HEK293 (cell line): ENCODE measurements around the gene SLC35G2.

Source experiments
- KLF1 ChIP-seq: fragments of 450-650 bp; formaldehyde crosslinking; IDR thresholded peaks from 2 replicates; pipeline ENCODE4 v1.5.1; 2016; ENCODE audit warnings: missing biosample characterization, missing genetic modification characterization
- KLF9 ChIP-seq: fragments of 450-650 bp; formaldehyde crosslinking; IDR thresholded peaks from 2 replicates; pipeline ENCODE4 v1.5.1; 2016; ENCODE audit warnings: missing biosample characterization, missing genetic modification characterization, low read depth
- RBAK ChIP-seq: fragments of 450-650 bp; formaldehyde crosslinking; IDR thresholded peaks from 2 replicates; pipeline ENCODE4 v1.5.1; 2016; ENCODE audit warnings: missing biosample characterization, missing genetic modification characterization
- SP2 ChIP-seq: fragments of 450-650 bp; formaldehyde crosslinking; IDR thresholded peaks from 2 replicates; pipeline ENCODE4 v1.5.1; 2016; ENCODE audit warnings: missing biosample characterization, missing genetic modification characterization
- ZBTB21 ChIP-seq: fragments of 450-650 bp; formaldehyde crosslinking; IDR thresholded peaks from 2 replicates; pipeline ENCODE4 v1.5.1; 2017; ENCODE audit warnings: missing biosample characterization, missing genetic modification characterization
- ZNF274 ChIP-seq, 2 experiments: fragments of 200-500 bp in 1 of 2; fragments of 450-650 bp in 1 of 2; sonication (Bioruptor generic) in 1 of 2; formaldehyde crosslinking in 1 of 2; IDR thresholded peaks; 2 replicates each; pipeline versions ENCODE4 v1.5.1 to v1.6.1; 2014 to 2016; ENCODE audit warnings: borderline replicate concordance in 1 of 2, inconsistent platforms in 1 of 2, low read length in 1 of 2, missing biosample characterization in 1 of 2, missing genetic modification characterization in 1 of 2
- ZNF302 ChIP-seq: fragments of 450-650 bp; formaldehyde crosslinking; IDR thresholded peaks from 2 replicates; pipeline ENCODE4 v1.5.1; 2016; ENCODE audit warnings: missing biosample characterization, missing genetic modification characterization, low read depth
- ZNF394 ChIP-seq: fragments of 450-650 bp; formaldehyde crosslinking; IDR thresholded peaks from 2 replicates; pipeline ENCODE4 v1.5.1; 2016; ENCODE audit warnings: missing biosample characterization, missing genetic modification characterization, mild to moderate bottlenecking, moderate library complexity, borderline replicate concordance
- ZNF549 ChIP-seq: fragments of 450-650 bp; IDR thresholded peaks from 2 replicates; pipeline ENCODE4 v1.5.1; 2018; ENCODE audit warnings: missing biosample characterization, missing genetic modification characterization, mild to moderate bottlenecking, inconsistent platforms, moderate library complexity
- ZNF747 ChIP-seq: fragments of 450-650 bp; formaldehyde crosslinking; IDR thresholded peaks from 2 replicates; pipeline ENCODE4 v1.5.1; 2016; ENCODE audit warnings: missing biosample characterization, missing genetic modification characterization
- TF ChIP-seq, protein P1 (sequence below): fragments of 450-650 bp; formaldehyde crosslinking; IDR thresholded peaks from 2 replicates; pipeline ENCODE4 v1.5.1; 2016; ENCODE audit warnings: missing biosample characterization, missing genetic modification characterization
- TF ChIP-seq, protein P2 (sequence below): fragments of 450-650 bp; formaldehyde crosslinking; conservative IDR thresholded peaks from 2 replicates; pipeline ENCODE4 v1.5.1; 2016; ENCODE audit warnings: low read depth, missing biosample characterization, missing genetic modification characterization

DNA sequence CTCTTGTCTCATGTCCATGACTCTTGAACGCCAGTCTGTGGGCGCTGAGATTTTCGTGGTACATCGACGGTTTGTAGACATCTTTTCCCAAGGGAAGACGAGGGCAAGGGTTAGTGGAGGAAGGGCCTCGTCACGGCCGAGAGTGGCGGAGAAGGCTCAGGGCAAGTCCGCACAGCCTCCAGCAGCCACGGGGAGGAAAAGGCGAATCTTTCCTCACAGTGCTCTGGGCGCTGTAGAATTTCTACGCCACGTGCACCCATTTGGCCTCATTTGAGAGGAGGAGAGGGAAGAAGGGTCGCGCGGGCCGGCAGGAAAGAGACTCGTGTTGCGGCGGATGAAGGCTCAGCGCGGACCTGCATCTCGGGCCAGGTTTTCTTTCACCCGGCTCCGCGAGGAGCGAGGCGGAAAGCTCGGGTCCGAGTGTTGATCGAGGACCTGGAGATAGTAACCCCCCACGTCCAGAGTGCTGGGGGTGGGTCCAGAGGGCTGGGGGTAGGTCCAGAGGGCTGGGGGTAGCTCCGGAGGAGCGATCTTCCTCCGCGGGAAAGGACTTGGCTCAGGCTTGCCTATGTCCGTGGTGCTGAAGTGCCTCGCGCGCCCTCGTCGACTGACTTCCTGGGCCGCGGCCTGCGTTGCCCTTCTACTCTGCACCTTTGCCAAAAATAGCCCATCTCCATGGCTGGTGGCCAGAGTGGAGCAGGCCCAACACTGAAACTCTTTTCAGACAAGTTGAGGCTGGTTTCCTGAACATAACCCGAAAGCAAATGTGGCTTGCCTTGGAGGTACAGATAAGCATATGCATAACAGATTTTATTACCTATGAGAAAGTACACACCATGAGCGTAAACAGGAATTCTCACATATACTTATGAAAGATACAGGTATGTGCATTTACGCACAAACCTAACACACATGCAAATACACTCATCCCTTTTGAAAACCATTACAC lies 1.1 kb downstream of the SLC35G2 start:
- TF ChIP-seq ZNF274 (IDR thresholded peaks at IDR 0.05; ENCODE audit: low read length): no peak
- no peak for TF ChIP-seq ZNF274 (tag by site-specific recombination; IDR thresholded peaks at IDR 0.05; ENCODE audit: borderline replicate concordance)
- TF ChIP-seq, protein P1, sequence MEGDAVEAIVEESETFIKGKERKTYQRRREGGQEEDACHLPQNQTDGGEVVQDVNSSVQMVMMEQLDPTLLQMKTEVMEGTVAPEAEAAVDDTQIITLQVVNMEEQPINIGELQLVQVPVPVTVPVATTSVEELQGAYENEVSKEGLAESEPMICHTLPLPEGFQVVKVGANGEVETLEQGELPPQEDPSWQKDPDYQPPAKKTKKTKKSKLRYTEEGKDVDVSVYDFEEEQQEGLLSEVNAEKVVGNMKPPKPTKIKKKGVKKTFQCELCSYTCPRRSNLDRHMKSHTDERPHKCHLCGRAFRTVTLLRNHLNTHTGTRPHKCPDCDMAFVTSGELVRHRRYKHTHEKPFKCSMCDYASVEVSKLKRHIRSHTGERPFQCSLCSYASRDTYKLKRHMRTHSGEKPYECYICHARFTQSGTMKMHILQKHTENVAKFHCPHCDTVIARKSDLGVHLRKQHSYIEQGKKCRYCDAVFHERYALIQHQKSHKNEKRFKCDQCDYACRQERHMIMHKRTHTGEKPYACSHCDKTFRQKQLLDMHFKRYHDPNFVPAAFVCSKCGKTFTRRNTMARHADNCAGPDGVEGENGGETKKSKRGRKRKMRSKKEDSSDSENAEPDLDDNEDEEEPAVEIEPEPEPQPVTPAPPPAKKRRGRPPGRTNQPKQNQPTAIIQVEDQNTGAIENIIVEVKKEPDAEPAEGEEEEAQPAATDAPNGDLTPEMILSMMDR (tag by site-specific recombination): no peak
- TF ChIP-seq, protein P2, sequence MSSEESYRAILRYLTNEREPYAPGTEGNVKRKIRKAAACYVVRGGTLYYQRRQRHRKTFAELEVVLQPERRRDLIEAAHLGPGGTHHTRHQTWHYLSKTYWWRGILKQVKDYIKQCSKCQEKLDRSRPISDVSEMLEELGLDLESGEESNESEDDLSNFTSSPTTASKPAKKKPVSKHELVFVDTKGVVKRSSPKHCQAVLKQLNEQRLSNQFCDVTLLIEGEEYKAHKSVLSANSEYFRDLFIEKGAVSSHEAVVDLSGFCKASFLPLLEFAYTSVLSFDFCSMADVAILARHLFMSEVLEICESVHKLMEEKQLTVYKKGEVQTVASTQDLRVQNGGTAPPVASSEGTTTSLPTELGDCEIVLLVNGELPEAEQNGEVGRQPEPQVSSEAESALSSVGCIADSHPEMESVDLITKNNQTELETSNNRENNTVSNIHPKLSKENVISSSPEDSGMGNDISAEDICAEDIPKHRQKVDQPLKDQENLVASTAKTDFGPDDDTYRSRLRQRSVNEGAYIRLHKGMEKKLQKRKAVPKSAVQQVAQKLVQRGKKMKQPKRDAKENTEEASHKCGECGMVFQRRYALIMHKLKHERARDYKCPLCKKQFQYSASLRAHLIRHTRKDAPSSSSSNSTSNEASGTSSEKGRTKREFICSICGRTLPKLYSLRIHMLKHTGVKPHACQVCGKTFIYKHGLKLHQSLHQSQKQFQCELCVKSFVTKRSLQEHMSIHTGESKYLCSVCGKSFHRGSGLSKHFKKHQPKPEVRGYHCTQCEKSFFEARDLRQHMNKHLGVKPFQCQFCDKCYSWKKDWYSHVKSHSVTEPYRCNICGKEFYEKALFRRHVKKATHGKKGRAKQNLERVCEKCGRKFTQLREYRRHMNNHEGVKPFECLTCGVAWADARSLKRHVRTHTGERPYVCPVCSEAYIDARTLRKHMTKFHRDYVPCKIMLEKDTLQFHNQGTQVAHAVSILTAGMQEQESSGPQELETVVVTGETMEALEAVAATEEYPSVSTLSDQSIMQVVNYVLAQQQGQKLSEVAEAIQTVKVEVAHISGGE (tag by site-specific recombination): peak; percentile 52; the same call in 1 of the 2 replicates
- peak; percentile 46 for TF ChIP-seq SP2 (tag by site-specific recombination)
- TF ChIP-seq ZBTB21 (tag by site-specific recombination): no peak
- TF ChIP-seq ZNF394: no peak
- no peak for TF ChIP-seq ZNF747
- TF ChIP-seq ZNF302: no peak
- no peak for TF ChIP-seq KLF9 (tag by site-specific recombination)
- TF ChIP-seq KLF1 (tag by site-specific recombination): no peak
- TF ChIP-seq RBAK: no peak
- no peak for TF ChIP-seq ZNF549
